GM21515 (cell line): ENCODE data around the gene SEMA5A.

Source experiments
- ATAC-seq: cut with Tn5 transposase; IDR thresholded peaks from one replicate; pipeline ENCODE4 v1.9.1; 2021; ENCODE audit not compliant: unreplicated experiment

SEMA5A gene

GRCh38 chr5:9284781-9285307 is 261.0 kb downstream of the SEMA5A start:
- ATAC-seq: no peak

- no peak for ATAC-seq
Observed at GRCh38 chr5:9284272-9284671, 261.6 kb downstream of the SEMA5A start.

- ATAC-seq: no peak
Observed at GRCh38 chr5:9283473-9283872, 262.4 kb downstream of the SEMA5A start.

GRCh38 chr5:9283021-9283420 is 262.9 kb downstream of the SEMA5A start:
- ATAC-seq: no peak

GRCh38 chr5:9282211-9282610 is 263.7 kb downstream of the SEMA5A start:
- no peak for ATAC-seq

- no peak for ATAC-seq
Observed at GRCh38 chr5:9279774-9280173, 266.1 kb downstream of the SEMA5A start.

GRCh38 chr5:9278921-9279603 is 266.8 kb downstream of the SEMA5A start:
- ATAC-seq: no peak

GRCh38 chr5:9269014-9269413 is 276.9 kb downstream of the SEMA5A start:
- ATAC-seq: no peak

- no peak for ATAC-seq
Observed at GRCh38 chr5:9268226-9268625, 277.6 kb downstream of the SEMA5A start.

- ATAC-seq: no peak
Observed at GRCh38 chr5:9265441-9266287, 280.2 kb downstream of the SEMA5A start.

GRCh38 chr5:9264301-9264700 is 281.6 kb downstream of the SEMA5A start:
- ATAC-seq: no peak

GRCh38 chr5:9263656-9264055 is 282.2 kb downstream of the SEMA5A start:
- no peak for ATAC-seq

GRCh38 chr5:9251379-9251980 is 294.4 kb downstream of the SEMA5A start:
- no peak for ATAC-seq

- ATAC-seq: no peak
Observed at GRCh38 chr5:9249231-9249630, 296.6 kb downstream of the SEMA5A start.

- ATAC-seq: no peak
Observed at GRCh38 chr5:9245071-9245470, 300.8 kb downstream of the SEMA5A start.

- no peak for ATAC-seq
Observed at GRCh38 chr5:9244417-9244816, 301.5 kb downstream of the SEMA5A start.

- no peak for ATAC-seq
Observed at GRCh38 chr5:9241479-9242305, 304.2 kb downstream of the SEMA5A start.

GRCh38 chr5:9240431-9240830 is 305.4 kb downstream of the SEMA5A start:
- ATAC-seq: no peak

GRCh38 chr5:9239626-9240025 is 306.2 kb downstream of the SEMA5A start:
- ATAC-seq: no peak

- ATAC-seq: no peak
Observed at GRCh38 chr5:9239071-9239470, 306.8 kb downstream of the SEMA5A start.

- no peak for ATAC-seq
Observed at GRCh38 chr5:9233712-9234111, 312.2 kb downstream of the SEMA5A start.
